Measurements from ENCODE around the gene FRMD5. TPM values are rescaled to one million over a fixed set of nuclear protein-coding genes. Genes with fewer than 3 reads are reported as not detected.

FRMD5 gene
- total RNA-seq, 2 experiments from 2014 or later = 0.15 TPM; not detected in 1

GRCh38 chr15:44101944-44102343, 93.1 kb downstream of the FRMD5 start:
- POLR2A ChIA-PET = interaction anchor here (0.6 kb wide), 1 partner anchor 93 kb away, joined by 5 read pairs; no protein-coding TSS in a partner anchor
- H3K4me1 Mint-ChIP-seq = no peaks in the 10 kb centered on the region
- peaks cover 30% of the 10 kb centered on the region for H3K27me3 Mint-ChIP-seq
- H3K36me3 Mint-ChIP-seq (ENCODE audit: low read depth) = no peaks in the 10 kb centered on the region
- no peak for DNase-seq
- CTCF ChIA-PET = no interaction called here
- no peak overlapping the region for H3K27ac Mint-ChIP-seq
- no peaks in the 10 kb centered on the region for H3K9me3 Mint-ChIP-seq
- H3K4me3 Mint-ChIP-seq = no peak overlapping the region

GRCh38 chr15:44101286-44101685, 93.8 kb downstream of the FRMD5 start:
- POLR2A ChIA-PET = no interaction called here
- CTCF ChIA-PET = interaction anchor here (0.7 kb wide), 1 partner anchor 183 kb away, joined by 4 read pairs; no protein-coding TSS in a partner anchor
- H3K27ac Mint-ChIP-seq = no peak overlapping the region

GRCh38 chr15:44099671-44100070, 95.4 kb downstream of the FRMD5 start:
- DNase-seq = no peak
- no peak overlapping the region for H3K4me3 Mint-ChIP-seq
- peaks cover 29% of the 10 kb centered on the region for H3K27me3 Mint-ChIP-seq
- ChIA-PET CTCF (interaction anchor here (0.6 kb wide), 1 partner anchor 26 kb away, joined by 3 read pairs; no protein-coding TSS in a partner anchor), POLR2A (no interaction called here)
- no peaks in the 10 kb centered on the region for H3K36me3 Mint-ChIP-seq (ENCODE audit: low read depth)
- no peak overlapping the region for H3K27ac Mint-ChIP-seq
- no peaks in the 10 kb centered on the region for H3K4me1 Mint-ChIP-seq
- H3K9me3 Mint-ChIP-seq = no peaks in the 10 kb centered on the region

More at GRCh38 chr15:44101286-44101685, 93.8 kb downstream of the FRMD5 start:
- no peak for DNase-seq
- Mint-ChIP-seq H3K27me3 (peaks cover 26% of the 10 kb centered on the region), H3K4me3 (no peak overlapping the region), H3K4me1 (no peaks in the 10 kb centered on the region), H3K9me3 (no peaks in the 10 kb centered on the region), H3K36me3 (ENCODE audit: low read depth) (no peaks in the 10 kb centered on the region)

DNA sequence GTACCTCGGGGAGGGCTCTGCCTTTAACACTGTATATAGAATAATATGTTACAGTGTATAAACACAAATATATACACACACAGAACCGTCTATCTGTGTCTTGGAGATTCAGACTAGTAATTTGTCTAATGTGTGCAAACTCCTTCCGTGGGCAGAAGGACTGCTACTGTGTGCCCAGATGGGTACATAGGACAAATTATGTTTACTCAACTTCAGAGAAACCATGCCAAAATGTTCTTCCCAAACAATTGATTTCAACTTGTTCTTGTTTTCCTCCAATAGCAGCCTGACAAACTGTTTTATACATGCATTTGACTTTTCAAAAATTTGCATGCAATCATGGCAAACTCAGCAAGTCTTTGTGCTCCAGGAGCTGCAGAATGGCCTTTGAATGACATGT, 97.5 kb downstream of the FRMD5 start:
- Mint-ChIP-seq H3K4me3 (no peak overlapping the region), H3K27ac (no peak overlapping the region), H3K27me3 (peaks cover 16% of the 10 kb centered on the region), H3K9me3 (no peaks in the 10 kb centered on the region), H3K4me1 (no peaks in the 10 kb centered on the region), H3K36me3 (ENCODE audit: low read depth) (no peaks in the 10 kb centered on the region)
- ChIA-PET POLR2A (no interaction called here), CTCF (no interaction called here)
- DNase-seq = no peak

DNA sequence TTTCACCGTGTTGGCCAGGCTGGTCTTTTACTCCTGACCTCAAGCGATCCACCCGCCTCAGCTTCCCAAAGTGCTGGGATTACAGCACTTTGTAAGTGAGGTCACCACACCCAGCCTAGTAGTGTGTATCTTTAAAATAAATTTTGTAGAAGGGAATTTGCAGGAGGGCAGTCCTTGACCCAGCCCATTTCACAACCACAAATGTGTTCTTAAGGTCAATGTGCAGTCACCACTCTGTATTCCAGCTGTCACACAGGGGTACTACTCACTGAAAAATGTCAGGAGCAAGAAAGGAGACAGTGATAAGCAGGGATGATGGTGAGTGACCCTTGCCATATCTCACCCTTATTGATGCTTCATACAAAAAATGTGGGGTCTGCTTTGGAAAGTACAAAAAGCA, 98.5 kb downstream of the FRMD5 start:
- no peaks in the 10 kb centered on the region for H3K36me3 Mint-ChIP-seq (ENCODE audit: low read depth)

DNA sequence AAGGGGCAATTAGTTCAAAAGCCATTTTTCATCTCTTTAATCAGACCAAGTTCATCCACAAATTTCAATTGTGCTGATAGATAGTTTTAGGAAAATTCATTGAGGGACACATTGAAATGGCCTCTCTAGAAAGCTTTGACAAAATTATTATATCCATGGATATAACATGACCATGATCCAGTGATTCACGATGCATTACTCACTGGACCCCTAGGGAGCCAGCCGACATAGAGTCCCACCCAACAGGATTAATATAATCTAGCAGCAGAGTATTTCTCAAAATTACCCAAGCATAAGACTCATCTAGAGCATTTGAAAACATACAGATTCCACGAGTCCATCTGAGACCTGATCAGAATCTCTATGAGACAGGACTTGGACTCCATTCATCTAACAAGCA, 100.3 kb downstream of the FRMD5 start:
- no peak overlapping the region for H3K4me3 Mint-ChIP-seq
- H3K9me3 Mint-ChIP-seq = no peaks in the 10 kb centered on the region
- H3K27ac Mint-ChIP-seq = no peak overlapping the region
- H3K27me3 Mint-ChIP-seq = peaks cover 22% of the 10 kb centered on the region
- no peaks in the 10 kb centered on the region for H3K36me3 Mint-ChIP-seq (ENCODE audit: low read depth)
- POLR2A ChIA-PET = interaction anchor here (0.6 kb wide), 1 partner anchor 219 kb away, joined by 3 read pairs; no protein-coding TSS in a partner anchor
- CTCF ChIA-PET = no interaction called here
- no peaks in the 10 kb centered on the region for H3K4me1 Mint-ChIP-seq
- no peak for DNase-seq

More for the DNA sequence above, 98.5 kb downstream of the FRMD5 start:
- ChIA-PET CTCF (no interaction called here), POLR2A (no interaction called here)
- H3K9me3 Mint-ChIP-seq = no peaks in the 10 kb centered on the region
- no peak overlapping the region for H3K4me3 Mint-ChIP-seq
- H3K4me1 Mint-ChIP-seq = no peaks in the 10 kb centered on the region
- no peak overlapping the region for H3K27ac Mint-ChIP-seq
- no peak for DNase-seq
- peaks cover 16% of the 10 kb centered on the region for H3K27me3 Mint-ChIP-seq

DNA sequence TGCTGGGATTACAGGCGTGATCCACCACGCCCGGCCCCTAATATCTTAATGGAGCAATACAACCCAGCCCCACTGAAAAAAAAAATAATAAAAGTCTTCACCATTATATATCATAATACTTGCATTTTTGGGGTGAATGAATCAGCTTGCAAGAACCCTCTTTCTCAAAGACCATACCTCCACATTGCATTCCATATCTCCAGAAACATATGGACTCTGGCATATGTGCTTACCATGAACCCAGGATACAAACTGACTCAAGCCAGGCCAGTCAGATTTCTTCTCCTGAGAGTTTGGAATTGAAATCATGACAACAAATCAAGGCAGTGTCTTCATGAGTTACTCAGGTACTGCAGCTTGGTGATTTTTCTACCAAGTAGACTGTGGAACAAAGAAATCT, 101.2 kb downstream of the FRMD5 start:
- H3K4me1 Mint-ChIP-seq = no peaks in the 10 kb centered on the region
- CTCF ChIA-PET = no interaction called here
- POLR2A ChIA-PET = no interaction called here
- H3K27me3 Mint-ChIP-seq = peaks cover 17% of the 10 kb centered on the region
- no peak for DNase-seq
- H3K4me3 Mint-ChIP-seq = no peak overlapping the region
- no peaks in the 10 kb centered on the region for H3K9me3 Mint-ChIP-seq
- no peaks in the 10 kb centered on the region for H3K36me3 Mint-ChIP-seq (ENCODE audit: low read depth)
- H3K27ac Mint-ChIP-seq = no peak overlapping the region

- Mint-ChIP-seq H3K36me3 (ENCODE audit: low read depth) (no peaks in the 10 kb centered on the region), H3K27ac (no peak overlapping the region), H3K4me3 (no peak overlapping the region), H3K4me1 (no peaks in the 10 kb centered on the region), H3K27me3 (peaks cover 23% of the 10 kb centered on the region), H3K9me3 (no peaks in the 10 kb centered on the region)
- POLR2A ChIA-PET = no interaction called here
- CTCF ChIA-PET = no interaction called here
- no peak for DNase-seq
Measured at GRCh38 chr15:44092221-44092620, 102.8 kb downstream of the FRMD5 start.

DNA sequence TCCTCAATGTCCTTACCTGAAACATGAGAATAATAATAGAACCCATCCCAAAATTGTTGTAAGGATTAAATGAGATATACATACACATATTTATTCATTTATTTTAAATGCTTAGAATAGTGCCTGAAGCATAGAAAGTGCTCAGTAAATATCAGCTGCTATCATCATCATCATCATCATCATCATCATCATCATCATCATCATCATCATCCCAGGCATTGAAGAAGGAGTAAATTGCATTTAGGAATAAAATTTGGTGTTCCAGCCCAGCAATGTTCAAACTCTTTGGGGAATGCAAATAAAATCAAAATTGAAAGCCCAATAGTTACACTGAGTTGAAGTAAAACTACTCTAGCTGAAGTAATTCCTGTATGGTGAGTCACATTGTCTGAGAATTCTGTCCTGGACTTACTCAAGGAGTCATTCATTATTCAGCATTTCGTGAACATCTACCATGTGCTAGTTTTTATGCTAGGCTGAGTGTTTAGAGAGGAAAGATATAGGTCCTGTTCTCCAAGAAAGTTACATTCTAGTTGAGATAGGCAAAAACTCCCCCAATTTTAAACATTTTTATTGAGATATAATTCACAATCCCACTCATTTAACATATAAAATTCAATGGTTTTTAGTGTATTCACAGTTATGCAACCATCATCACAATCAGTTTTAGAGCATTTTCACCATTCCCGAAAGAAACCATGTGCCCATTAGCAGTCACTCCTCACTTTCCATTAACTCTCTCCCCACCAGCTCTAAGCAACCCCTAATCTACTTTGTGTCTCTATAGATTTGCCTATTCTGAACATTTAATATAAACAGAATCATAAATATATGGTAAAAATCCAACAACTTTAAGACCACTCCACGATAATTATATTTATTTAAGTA, 107.2 kb downstream of the FRMD5 start:
- ChIA-PET POLR2A (no interaction called here), CTCF (no interaction called here)
- DNase-seq = no peak
- H3K4me3 Mint-ChIP-seq = no peak overlapping the region
- H3K4me1 Mint-ChIP-seq = no peaks in the 10 kb centered on the region
- no peak overlapping the region for H3K27ac Mint-ChIP-seq
- H3K27me3 Mint-ChIP-seq = peaks cover 34% of the 10 kb centered on the region
- no peaks in the 10 kb centered on the region for H3K9me3 Mint-ChIP-seq
- no peaks in the 10 kb centered on the region for H3K36me3 Mint-ChIP-seq (ENCODE audit: low read depth)

GRCh38 chr15:44084770-44085169, 110.3 kb downstream of the FRMD5 start:
- Mint-ChIP-seq H3K36me3 (ENCODE audit: low read depth) (no peaks in the 10 kb centered on the region), H3K27ac (no peak overlapping the region), H3K4me1 (no peaks in the 10 kb centered on the region), H3K4me3 (no peak overlapping the region), H3K9me3 (no peaks in the 10 kb centered on the region), H3K27me3 (peaks cover 39% of the 10 kb centered on the region)
- DNase-seq = no peak
- ChIA-PET CTCF (no interaction called here), POLR2A (interaction anchor here (0.6 kb wide), 1 partner anchor 152 kb away, joined by 3 read pairs; no protein-coding TSS in a partner anchor)

GRCh38 chr15:44084171-44084570, 110.9 kb downstream of the FRMD5 start:
- peaks cover 43% of the 10 kb centered on the region for H3K27me3 Mint-ChIP-seq
- no peaks in the 10 kb centered on the region for H3K9me3 Mint-ChIP-seq
- CTCF ChIA-PET = no interaction called here
- no peaks in the 10 kb centered on the region for H3K36me3 Mint-ChIP-seq (ENCODE audit: low read depth)
- H3K4me1 Mint-ChIP-seq = no peaks in the 10 kb centered on the region
- H3K27ac Mint-ChIP-seq = no peak overlapping the region
- no peak overlapping the region for H3K4me3 Mint-ChIP-seq
- no peak for DNase-seq
- POLR2A ChIA-PET = interaction anchor here (0.6 kb wide), 1 partner anchor 152 kb away, joined by 3 read pairs; no protein-coding TSS in a partner anchor

GRCh38 chr15:44082558-44083157, 112.4 kb downstream of the FRMD5 start:
- no peak for DNase-seq
- H3K27ac Mint-ChIP-seq = no peak overlapping the region
- no peak overlapping the region for H3K4me3 Mint-ChIP-seq
- no peaks in the 10 kb centered on the region for H3K9me3 Mint-ChIP-seq
- H3K36me3 Mint-ChIP-seq (ENCODE audit: low read depth) = no peaks in the 10 kb centered on the region
- CTCF ChIA-PET = interaction anchor here (0.6 kb wide), 1 partner anchor 468 kb away, joined by 4 read pairs; no protein-coding TSS in a partner anchor
- POLR2A ChIA-PET = no interaction called here
- H3K27me3 Mint-ChIP-seq = peaks cover 47% of the 10 kb centered on the region
- no peaks in the 10 kb centered on the region for H3K4me1 Mint-ChIP-seq
